Measurements from ENCODE around the gene PAFAH1B1. TPM values are rescaled to one million over a fixed set of nuclear protein-coding genes. Genes with fewer than 3 reads are reported as not detected.

Gene PAFAH1B1
- total and polyA plus RNA-seq, 12 donors: 42.4 to 166 (median 96.3) TPM

- no peaks in the 10 kb centered on the region for H3K9me3 ChIP-seq (replicated peaks in 1 of 3)
- DNase-seq: no peak
- H3K4me3 ChIP-seq: no peak overlapping the region
- H3K4me1 ChIP-seq (replicated peaks in 1 of 2): peaks cover 12 to 50% of the 10 kb centered on the region in 2 donors
- no peak for TF ChIP-seq POLR2A (IDR thresholded peaks at IDR 0.05)
- TF ChIP-seq CTCF (IDR thresholded peaks at IDR 0.05): no peak
- H3K27me3 ChIP-seq: no peaks in the 10 kb centered on the region
- intact Hi-C loops (cut with DNase I): loop anchor here in 1 of 2 donors (10.0 kb wide), 1 partner anchor 56 kb away; no protein-coding TSS in a partner anchor
- H3K27ac ChIP-seq: no peak overlapping the region
- 92 to 99% (median 97%) methylated on average over 7 of the region's 7 CpGs for WGBS, 4 donors
- H3K36me3 ChIP-seq (replicated peaks in 1 of 2): no peaks in the 10 kb centered on the region
These were observed 15.6 kb downstream of the PAFAH1B1 start for GRCh38 chr17:2609091-2609490.

GRCh38 chr17:2610195-2611175, 17.0 kb downstream of the PAFAH1B1 start:
- DNase-seq: no peak
- no peak overlapping the region for H3K27ac ChIP-seq
- H3K4me1 ChIP-seq (replicated peaks in 1 of 2): peaks cover 12 to 42% of the 10 kb centered on the region in 2 donors
- no peak overlapping the region for H3K4me3 ChIP-seq
- no peaks in the 10 kb centered on the region for H3K27me3 ChIP-seq
- no peaks in the 10 kb centered on the region for H3K9me3 ChIP-seq (replicated peaks in 1 of 3)
- intact Hi-C loops (cut with DNase I): no loop called here
- TF ChIP-seq CTCF (IDR thresholded peaks at IDR 0.05): no peak
- TF ChIP-seq POLR2A (IDR thresholded peaks at IDR 0.05): no peak
- 55 to 63% (median 62%) methylated on average over 3 of the region's 3 CpGs for WGBS, 4 donors
- no peaks in the 10 kb centered on the region for H3K36me3 ChIP-seq (replicated peaks in 1 of 2)

GRCh38 chr17:2611627-2612026, 18.2 kb downstream of the PAFAH1B1 start:
- 83 to 91% (median 86%) methylated on average over 7 of the region's 7 CpGs for WGBS, 4 donors
- no peak for TF ChIP-seq POLR2A (IDR thresholded peaks at IDR 0.05)
- no peak for TF ChIP-seq CTCF (IDR thresholded peaks at IDR 0.05)
- H3K27ac ChIP-seq: no peak overlapping the region
- H3K9me3 ChIP-seq (replicated peaks in 1 of 3): no peaks in the 10 kb centered on the region
- H3K4me1 ChIP-seq (replicated peaks in 1 of 2): peaks cover 8 to 31% of the 10 kb centered on the region in 2 donors
- no peak overlapping the region for H3K4me3 ChIP-seq
- intact Hi-C loops (cut with DNase I): no loop called here
- H3K27me3 ChIP-seq: no peaks in the 10 kb centered on the region
- DNase-seq: no peak
- no peaks in the 10 kb centered on the region for H3K36me3 ChIP-seq (replicated peaks in 1 of 2)

- no peak for TF ChIP-seq CTCF (IDR thresholded peaks at IDR 0.05)
- no peak for TF ChIP-seq POLR2A (IDR thresholded peaks at IDR 0.05)
- no peak for DNase-seq
- WGBS, 4 donors: 96 to 97% (median 97%) methylated on average over 7 of the region's 7 CpGs
- intact Hi-C loops (cut with DNase I): no loop called here
- H3K9me3 ChIP-seq (replicated peaks in 1 of 3): no peaks in the 10 kb centered on the region
- no peaks in the 10 kb centered on the region for H3K27me3 ChIP-seq
- H3K27ac ChIP-seq: no peak overlapping the region
- no peak overlapping the region for H3K4me3 ChIP-seq
- peaks cover 8 to 34% of the 10 kb centered on the region in 2 donors for H3K4me1 ChIP-seq (replicated peaks in 1 of 2)
- H3K36me3 ChIP-seq (replicated peaks in 1 of 2): no peaks in the 10 kb centered on the region
These were observed 19.2 kb downstream of the PAFAH1B1 start for GRCh38 chr17:2612630-2613029.

Measured in adrenal gland (tissue), 12 donors.